GM10266 (cell line): ENCODE measurements around the gene GPNMB.

Experiments used
- DNase-seq: peaks from one replicate; pipeline ENCODE4 v3.0.0; 2012; ENCODE audit errors: extremely low spot score
- CTCF ChIP-seq: IDR thresholded peaks from 2 replicates; pipeline ENCODE4 v1.5.1; 2012; ENCODE audit warnings: mild to moderate bottlenecking, low read depth; ENCODE audit not compliant: control insufficient read depth, insufficient read depth; ENCODE audit errors: missing control alignments

GPNMB gene

GRCh38 chr7:23279819-23280525, 33.4 kb downstream of the GPNMB start:
- TF ChIP-seq CTCF: no peak
- no peak for DNase-seq

GRCh38 chr7:23283086-23283485, 36.5 kb downstream of the GPNMB start:
- no peak for TF ChIP-seq CTCF
- no peak for DNase-seq

- TF ChIP-seq CTCF: no peak
- no peak for DNase-seq
These were observed 38.3 kb downstream of the GPNMB start for GRCh38 chr7:23284871-23285270.

GRCh38 chr7:23285657-23286646, 39.4 kb downstream of the GPNMB start:
- DNase-seq: no peak
- no peak for TF ChIP-seq CTCF

- TF ChIP-seq CTCF: no peak
- no peak for DNase-seq
These were observed 41.0 kb downstream of the GPNMB start for GRCh38 chr7:23287612-23288011.

GRCh38 chr7:23290993-23291392, 44.4 kb downstream of the GPNMB start:
- TF ChIP-seq CTCF: no peak

GRCh38 chr7:23291957-23292560, 45.5 kb downstream of the GPNMB start:
- no peak for DNase-seq
- TF ChIP-seq CTCF: no peak

More at GRCh38 chr7:23290993-23291392, 44.4 kb downstream of the GPNMB start:
- DNase-seq: no peak
